Activated T-helper 17 cell treated with anti-CD3 and anti-CD28 coated beads, Interleukin-2, amount 50 U/mL, for 72 hours (primary cell): ENCODE results near the gene CDKAL1. TPM values are rescaled to one million over a fixed set of nuclear protein-coding genes. Genes with fewer than 3 reads are reported as not detected.

Experiments used
- ATAC-seq: fragments of 150-1000 bp; cut with Tn5 transposase; replicated peaks from 2 replicates; pipeline ENCODE4 v1.10.0; 2021; ENCODE audit warnings: mild to moderate bottlenecking, moderate library complexity
- H3K27ac Mint-ChIP-seq: one replicate; pipeline ENCODE4 v1.8.0; 2022; ENCODE audit warnings: mixed read lengths
- H3K27me3 Mint-ChIP-seq: one replicate; pipeline ENCODE4 v1.8.0; 2022; ENCODE audit warnings: mixed read lengths
- H3K36me3 Mint-ChIP-seq: one replicate; pipeline ENCODE4 v1.8.0; 2022; ENCODE audit warnings: low read depth, mild to moderate bottlenecking, mixed read lengths
- H3K4me1 Mint-ChIP-seq: one replicate; pipeline ENCODE4 v1.8.0; 2022; ENCODE audit warnings: mixed read lengths
- H3K4me3 Mint-ChIP-seq: one replicate; pipeline ENCODE4 v1.8.0; 2022; ENCODE audit warnings: mild to moderate bottlenecking, mixed read lengths
- H3K9me3 Mint-ChIP-seq: one replicate; pipeline ENCODE4 v1.8.0; 2022; ENCODE audit warnings: mixed read lengths
- total RNA-seq, 2 donors: library from RNA; stranded (reverse); gene quantifications; one replicate each; pipeline ENCODE4 v1.2.3, GENCODE V29; 2022

The CDKAL1 gene
- total RNA-seq, 2 donors from 2014 or later: 27.7 to 31.9 TPM

DNA sequence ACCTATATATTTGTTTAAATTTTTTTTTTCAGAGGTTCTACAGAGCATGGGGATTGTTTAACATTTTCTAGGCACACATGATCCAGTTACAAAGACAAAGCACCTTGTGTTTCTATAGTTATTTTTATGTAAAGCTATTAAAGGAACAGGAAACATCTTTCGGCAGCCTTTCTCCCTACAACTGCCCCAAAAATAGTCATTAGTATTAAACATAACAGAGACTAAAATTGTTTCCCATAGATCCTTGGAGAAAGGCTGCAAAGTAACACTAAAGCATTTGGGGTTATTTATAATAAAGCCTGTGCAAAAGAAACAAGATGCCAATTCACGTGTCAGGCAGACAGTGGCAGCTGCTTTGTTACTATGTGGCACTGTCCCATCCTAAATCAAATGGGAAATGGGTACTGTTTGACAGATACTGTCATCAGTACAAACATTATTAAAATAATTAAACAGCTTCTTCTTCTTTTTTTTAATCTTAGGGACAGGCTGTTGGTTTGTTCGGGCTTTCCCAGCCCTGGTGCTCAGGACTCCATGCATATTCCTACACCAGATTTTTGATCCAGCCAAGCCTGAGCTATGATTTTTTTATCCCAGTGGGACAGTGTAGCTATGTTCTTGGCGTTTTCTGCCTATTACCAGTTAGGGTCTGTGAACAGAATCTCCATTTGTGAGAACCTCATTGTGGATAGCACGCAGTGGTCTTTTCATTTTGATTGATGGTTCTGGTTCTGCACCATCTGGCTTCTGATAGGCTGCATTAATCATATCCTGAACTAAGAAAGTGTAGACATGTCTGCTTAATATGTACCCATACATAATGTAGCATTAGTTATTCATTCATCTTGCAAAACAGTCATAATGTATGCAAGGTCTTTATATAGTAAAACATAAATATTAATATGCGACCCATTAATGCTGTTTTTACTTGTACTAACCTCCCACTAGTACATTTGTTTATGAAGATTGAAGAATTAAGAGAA is 598.9 kb downstream of the CDKAL1 start:
- H3K9me3 Mint-ChIP-seq: no peaks in the 10 kb centered on the region
- H3K27ac Mint-ChIP-seq: no peak overlapping the region
- H3K4me1 Mint-ChIP-seq: no peaks in the 10 kb centered on the region
- H3K36me3 Mint-ChIP-seq: no peaks in the 10 kb centered on the region
- no peak overlapping the region for H3K4me3 Mint-ChIP-seq
- H3K27me3 Mint-ChIP-seq: no peaks in the 10 kb centered on the region
- no peak for ATAC-seq

DNA sequence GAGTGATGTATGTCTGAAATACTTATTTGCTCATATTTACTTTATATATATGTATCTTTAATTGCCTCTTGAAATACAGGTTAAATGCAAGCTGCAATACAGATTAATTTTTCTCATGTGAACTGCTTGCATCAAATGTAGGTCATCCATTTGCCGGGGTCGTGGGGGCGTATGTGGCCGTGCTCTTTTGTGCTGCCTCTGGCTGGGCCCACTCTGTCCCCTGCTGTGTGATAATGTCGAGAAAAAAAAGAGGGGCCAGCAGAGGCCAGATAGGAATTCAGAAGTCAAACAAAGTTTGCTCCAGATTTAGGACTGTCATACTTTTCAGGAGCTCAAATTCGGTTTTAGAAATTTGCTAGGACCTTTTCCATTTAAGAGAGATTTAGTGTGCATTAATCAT is 599.6 kb downstream of the CDKAL1 start:
- H3K27ac Mint-ChIP-seq: no peak overlapping the region
- no peaks in the 10 kb centered on the region for H3K9me3 Mint-ChIP-seq
- no peak for ATAC-seq
- H3K36me3 Mint-ChIP-seq: no peaks in the 10 kb centered on the region
- H3K27me3 Mint-ChIP-seq: no peaks in the 10 kb centered on the region
- no peaks in the 10 kb centered on the region for H3K4me1 Mint-ChIP-seq
- H3K4me3 Mint-ChIP-seq: no peak overlapping the region

DNA sequence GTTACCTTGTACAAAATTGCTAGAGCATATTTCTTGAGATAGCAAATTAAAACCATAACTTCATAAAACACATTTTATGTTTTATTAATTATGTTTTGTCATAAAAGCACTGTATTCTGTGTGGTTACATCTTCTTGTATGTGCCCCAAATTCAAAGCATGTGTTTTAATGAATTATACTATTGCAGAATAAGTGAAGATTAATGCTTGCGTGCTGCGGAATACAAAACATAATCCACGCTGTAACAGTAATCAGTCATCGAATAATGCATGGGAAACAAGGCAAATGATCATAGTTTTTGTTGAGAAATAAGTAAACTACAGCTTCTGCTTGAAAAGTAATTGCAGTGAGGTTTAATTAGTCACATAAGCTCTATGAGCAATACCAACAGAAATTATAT is 600.1 kb downstream of the CDKAL1 start:
- no peak overlapping the region for H3K4me3 Mint-ChIP-seq
- no peaks in the 10 kb centered on the region for H3K36me3 Mint-ChIP-seq
- no peaks in the 10 kb centered on the region for H3K9me3 Mint-ChIP-seq
- no peaks in the 10 kb centered on the region for H3K4me1 Mint-ChIP-seq
- H3K27ac Mint-ChIP-seq: no peak overlapping the region
- ATAC-seq: no peak
- no peaks in the 10 kb centered on the region for H3K27me3 Mint-ChIP-seq

DNA sequence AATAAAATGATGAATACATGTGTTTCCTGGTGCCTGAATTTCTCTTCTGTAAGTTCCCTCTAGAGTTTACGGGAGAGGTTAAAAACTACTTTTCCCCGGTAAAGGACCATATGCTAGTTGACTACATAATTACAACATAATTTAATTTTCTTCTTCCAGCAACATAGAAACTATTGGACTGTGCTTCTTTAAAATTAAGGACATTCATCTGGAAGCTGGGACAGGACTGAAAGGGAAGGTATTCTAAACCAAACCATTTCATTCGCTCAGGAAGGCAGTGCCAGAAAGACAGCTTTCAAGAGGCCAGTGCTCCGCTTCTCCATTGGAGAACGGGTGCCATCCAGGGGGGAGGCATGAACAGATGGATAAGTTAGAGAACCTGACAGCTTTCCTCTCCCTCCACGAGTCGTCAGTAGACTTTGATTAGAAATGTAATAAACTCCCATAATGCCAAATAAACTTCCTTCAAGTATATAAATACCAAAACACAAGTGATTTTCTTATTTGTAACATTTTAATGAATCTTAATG is 601.3 kb downstream of the CDKAL1 start:
- no peak for ATAC-seq
- peaks cover 2% of the 10 kb centered on the region for H3K36me3 Mint-ChIP-seq
- no peak overlapping the region for H3K4me3 Mint-ChIP-seq
- no peaks in the 10 kb centered on the region for H3K27me3 Mint-ChIP-seq
- H3K27ac Mint-ChIP-seq: no peak overlapping the region
- no peaks in the 10 kb centered on the region for H3K9me3 Mint-ChIP-seq
- H3K4me1 Mint-ChIP-seq: no peaks in the 10 kb centered on the region

DNA sequence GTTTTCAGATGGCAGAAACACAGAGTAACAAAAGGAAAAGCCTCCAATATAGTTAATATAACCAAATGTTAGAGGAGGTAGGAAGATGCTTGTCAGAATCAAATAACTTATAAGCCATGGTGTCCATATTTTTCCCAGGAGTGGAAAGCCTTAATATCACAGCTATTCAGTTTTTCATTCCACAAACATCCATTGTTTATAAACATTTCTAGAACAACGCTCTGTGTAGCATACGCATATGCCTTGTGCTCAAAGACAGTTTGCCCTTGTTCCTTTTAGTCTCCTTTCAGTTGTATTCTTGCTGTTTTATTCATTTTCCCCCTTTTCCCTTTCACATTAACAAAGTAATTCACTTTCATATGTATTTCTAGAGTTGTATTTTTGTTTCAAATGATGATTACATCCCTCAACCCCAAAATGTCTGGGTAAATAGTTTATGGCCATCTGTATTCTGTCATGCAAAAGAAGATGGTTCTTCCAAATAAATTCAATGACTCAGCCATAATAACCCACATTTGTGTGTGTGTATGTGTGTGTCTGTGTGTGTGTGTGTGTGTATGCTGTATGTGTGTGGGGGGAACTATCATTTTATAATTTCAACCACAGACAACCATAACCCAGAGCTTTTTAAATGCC is 603.6 kb downstream of the CDKAL1 start:
- no peaks in the 10 kb centered on the region for H3K27me3 Mint-ChIP-seq
- no peak for ATAC-seq
- no peaks in the 10 kb centered on the region for H3K4me1 Mint-ChIP-seq
- no peak overlapping the region for H3K4me3 Mint-ChIP-seq
- no peaks in the 10 kb centered on the region for H3K9me3 Mint-ChIP-seq
- peaks cover 6% of the 10 kb centered on the region for H3K36me3 Mint-ChIP-seq
- H3K27ac Mint-ChIP-seq: no peak overlapping the region

DNA sequence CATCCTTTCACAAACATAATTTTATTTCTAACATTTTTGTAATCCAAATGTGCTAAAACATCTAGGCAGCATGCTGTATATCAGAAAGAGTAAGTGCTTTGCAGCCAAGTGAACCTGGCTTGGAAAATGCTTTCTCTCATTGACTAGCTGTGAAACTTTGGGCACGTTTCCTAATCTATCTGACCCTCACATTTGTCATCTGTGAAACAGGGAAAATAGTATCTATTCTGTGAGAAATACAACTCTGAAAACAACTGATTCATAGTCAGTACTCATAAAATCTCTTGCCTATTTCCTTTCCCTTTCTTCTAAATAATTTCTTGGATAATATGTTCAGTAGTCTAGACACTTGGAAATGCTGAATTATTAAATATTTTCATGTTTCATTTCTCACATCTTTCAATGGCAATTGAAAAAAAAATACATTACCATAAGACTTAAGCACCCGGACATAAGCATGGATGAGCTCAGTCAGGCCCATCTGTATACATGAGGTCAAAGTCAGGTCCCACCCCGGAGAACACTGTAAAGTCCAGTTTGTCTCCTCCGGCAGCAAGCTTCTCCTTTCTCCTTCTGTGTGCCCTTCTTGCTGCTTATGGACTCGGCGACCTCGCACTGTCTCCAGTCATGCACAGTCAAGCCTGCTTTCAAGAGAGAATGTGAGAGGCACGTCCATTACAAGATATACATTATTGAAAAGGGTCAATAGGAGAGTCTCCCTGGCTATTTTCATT is 604.2 kb downstream of the CDKAL1 start:
- H3K4me3 Mint-ChIP-seq: no peak overlapping the region
- H3K36me3 Mint-ChIP-seq: peaks cover 6% of the 10 kb centered on the region
- H3K27me3 Mint-ChIP-seq: no peaks in the 10 kb centered on the region
- no peaks in the 10 kb centered on the region for H3K4me1 Mint-ChIP-seq
- H3K9me3 Mint-ChIP-seq: no peaks in the 10 kb centered on the region
- H3K27ac Mint-ChIP-seq: no peak overlapping the region
- ATAC-seq: no peak

DNA sequence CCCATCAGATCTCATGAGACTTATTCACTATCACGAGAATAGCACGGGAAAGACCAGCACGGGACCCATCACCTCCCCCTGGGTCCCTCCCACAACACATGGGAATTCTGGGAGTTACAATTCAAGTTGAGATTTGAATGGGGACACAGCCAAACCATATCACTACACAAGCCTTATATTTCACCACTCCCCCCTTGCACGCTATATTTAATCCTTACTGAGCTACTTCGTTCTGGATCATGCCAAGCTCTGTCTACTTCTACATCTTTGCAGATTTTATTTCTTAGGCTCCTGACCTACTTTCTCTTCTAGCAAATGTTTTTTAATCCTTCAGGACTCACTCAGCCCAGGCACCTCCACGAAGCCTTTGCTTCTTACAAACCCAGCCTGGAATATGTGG is 606.7 kb downstream of the CDKAL1 start:
- H3K36me3 Mint-ChIP-seq: peaks cover 6% of the 10 kb centered on the region
- no peaks in the 10 kb centered on the region for H3K27me3 Mint-ChIP-seq
- H3K27ac Mint-ChIP-seq: no peak overlapping the region
- no peaks in the 10 kb centered on the region for H3K4me1 Mint-ChIP-seq
- no peak overlapping the region for H3K4me3 Mint-ChIP-seq
- no peak for ATAC-seq
- H3K9me3 Mint-ChIP-seq: no peaks in the 10 kb centered on the region

DNA sequence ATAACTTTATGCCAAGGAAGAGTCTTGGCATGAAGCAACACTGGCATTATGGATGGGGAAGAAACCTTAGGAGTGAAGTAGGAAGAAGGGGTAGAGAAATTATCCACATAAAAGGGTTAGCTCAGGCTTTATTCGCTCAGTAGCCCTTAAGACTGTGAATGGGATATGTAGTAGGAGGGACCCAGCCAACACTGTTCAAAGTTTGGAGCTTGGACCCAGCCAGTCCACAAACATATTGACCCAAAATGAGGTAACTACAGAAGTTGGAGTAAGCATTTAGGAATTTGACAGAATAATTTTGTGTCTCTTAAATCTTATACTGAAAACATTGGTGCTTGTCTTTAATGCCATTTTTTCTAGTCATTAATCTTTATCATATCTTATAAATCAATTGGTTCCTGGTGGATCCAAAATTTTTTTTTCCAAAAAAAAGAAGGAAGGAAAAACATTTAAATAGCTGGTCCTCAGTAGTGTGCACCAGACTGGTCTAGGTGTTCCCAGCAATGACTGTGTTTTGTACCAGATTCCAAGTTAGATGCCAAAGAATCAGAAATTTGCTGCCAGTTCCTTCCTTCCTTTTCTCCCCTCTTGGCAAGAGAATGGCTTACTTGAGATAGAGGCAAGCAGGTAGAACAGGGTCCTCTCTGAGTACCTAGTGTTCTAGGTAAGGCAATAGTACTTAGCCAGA is 607.5 kb downstream of the CDKAL1 start:
- H3K36me3 Mint-ChIP-seq: peaks cover 6% of the 10 kb centered on the region
- no peak for ATAC-seq
- H3K4me1 Mint-ChIP-seq: no peaks in the 10 kb centered on the region
- H3K27ac Mint-ChIP-seq: no peak overlapping the region
- no peak overlapping the region for H3K4me3 Mint-ChIP-seq
- H3K9me3 Mint-ChIP-seq: no peaks in the 10 kb centered on the region
- no peaks in the 10 kb centered on the region for H3K27me3 Mint-ChIP-seq

DNA sequence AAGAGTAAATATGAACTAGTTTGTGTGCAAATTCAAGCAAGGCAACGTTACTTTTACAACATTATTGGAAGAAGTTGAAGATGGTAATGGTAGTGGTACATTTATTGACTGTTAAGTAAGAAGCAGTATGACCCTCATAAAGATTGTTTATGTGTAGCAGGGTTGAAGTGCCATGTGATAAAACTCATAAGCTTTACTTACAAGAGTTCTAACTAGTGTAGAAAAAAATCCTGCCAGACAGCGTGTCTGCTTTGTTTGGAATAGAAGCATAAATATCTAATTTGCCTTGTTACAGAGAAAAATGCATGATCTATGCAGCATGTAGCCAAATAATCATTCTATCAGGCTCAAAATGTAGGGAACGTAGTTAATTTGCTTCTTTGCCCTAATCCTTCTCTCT is 608.5 kb downstream of the CDKAL1 start:
- H3K27ac Mint-ChIP-seq: no peak overlapping the region
- no peak overlapping the region for H3K4me3 Mint-ChIP-seq
- H3K4me1 Mint-ChIP-seq: no peaks in the 10 kb centered on the region
- no peaks in the 10 kb centered on the region for H3K9me3 Mint-ChIP-seq
- no peaks in the 10 kb centered on the region for H3K27me3 Mint-ChIP-seq
- ATAC-seq: no peak
- peaks cover 6% of the 10 kb centered on the region for H3K36me3 Mint-ChIP-seq

DNA sequence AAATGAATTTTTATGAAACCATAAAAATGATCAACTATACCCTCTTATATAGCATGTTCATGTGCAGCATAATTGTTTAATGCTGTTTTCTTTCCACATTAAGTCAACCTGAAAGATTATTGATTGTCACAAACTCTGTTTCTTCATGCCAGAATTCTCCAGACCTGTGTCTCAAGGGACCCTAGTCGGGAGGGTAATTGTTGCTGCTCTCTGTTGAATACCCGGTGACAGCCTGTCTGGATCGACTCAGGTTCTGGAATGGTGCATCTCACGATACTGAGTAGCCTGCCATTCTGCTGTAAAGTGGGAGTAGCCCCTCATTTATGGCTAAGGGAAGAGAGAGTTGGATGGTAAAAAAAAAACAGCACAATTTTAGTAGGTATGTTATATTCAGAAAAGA is 609.4 kb downstream of the CDKAL1 start:
- Mint-ChIP-seq H3K36me3 (peaks cover 6% of the 10 kb centered on the region), H3K4me1 (no peaks in the 10 kb centered on the region), H3K4me3 (no peak overlapping the region), H3K27me3 (no peaks in the 10 kb centered on the region), H3K9me3 (no peaks in the 10 kb centered on the region), H3K27ac (no peak overlapping the region)
- no peak for ATAC-seq

DNA sequence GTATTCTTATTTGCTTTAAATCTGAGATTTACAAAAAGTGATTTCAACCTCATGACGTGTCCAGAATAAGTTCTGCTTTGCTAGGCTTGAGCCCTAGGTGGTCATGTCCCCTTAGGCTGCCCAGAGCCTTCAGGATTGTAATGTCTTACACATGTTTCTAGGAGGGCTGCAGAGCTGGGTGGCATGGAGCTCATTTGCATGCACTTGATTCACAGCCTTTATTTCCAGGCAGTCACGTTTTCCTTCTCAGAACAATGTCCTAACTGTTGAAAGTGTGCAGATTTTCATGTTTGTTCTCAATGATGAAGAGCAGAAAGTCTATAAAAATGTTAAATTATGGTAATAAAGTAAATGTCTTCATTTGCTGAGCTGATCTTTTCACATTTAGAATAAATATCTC is 610.7 kb downstream of the CDKAL1 start:
- ATAC-seq: no peak
- Mint-ChIP-seq H3K4me3 (no peak overlapping the region), H3K4me1 (no peaks in the 10 kb centered on the region), H3K27me3 (no peaks in the 10 kb centered on the region), H3K9me3 (no peaks in the 10 kb centered on the region), H3K27ac (no peak overlapping the region), H3K36me3 (peaks cover 6% of the 10 kb centered on the region)

DNA sequence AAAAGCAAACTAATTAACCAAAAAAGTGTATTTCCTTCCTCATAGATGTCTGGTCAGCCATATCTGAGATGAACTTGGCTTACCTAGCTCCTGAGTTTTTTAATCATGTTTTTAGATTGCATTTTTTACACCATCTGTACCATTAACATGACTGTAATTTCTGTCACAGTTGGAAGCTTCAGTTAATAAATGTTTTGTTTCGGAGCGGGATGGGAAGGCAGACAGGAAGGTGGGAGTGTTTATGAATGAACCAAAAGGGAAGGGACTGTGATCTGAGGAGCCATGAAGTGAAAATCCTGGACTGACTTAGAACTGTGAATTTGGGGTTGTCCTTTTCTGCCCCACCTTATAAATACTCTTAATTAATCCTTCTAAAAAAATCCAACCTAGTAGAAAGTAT is 613.7 kb downstream of the CDKAL1 start:
- H3K9me3 Mint-ChIP-seq: no peaks in the 10 kb centered on the region
- ATAC-seq: no peak
- no peaks in the 10 kb centered on the region for H3K27me3 Mint-ChIP-seq

DNA sequence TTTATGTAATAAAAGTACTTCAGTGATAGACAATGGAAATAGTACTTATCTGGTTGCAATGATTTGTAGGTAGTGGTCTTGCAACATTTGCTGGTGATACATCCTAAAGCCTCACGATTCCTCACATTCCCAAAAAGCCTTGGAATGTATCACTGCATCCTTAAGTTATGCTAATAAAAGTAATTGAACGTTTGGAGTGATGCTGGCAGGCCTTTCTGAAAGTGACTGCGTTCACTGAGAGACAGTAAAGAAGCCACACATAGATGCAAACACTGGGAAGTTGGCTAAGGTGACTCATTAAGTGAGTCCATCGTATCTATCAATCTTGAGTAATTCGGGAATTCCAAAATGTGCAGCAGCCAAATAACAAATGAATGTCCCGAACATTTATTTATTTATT is 615.2 kb downstream of the CDKAL1 start:
- no peaks in the 10 kb centered on the region for H3K36me3 Mint-ChIP-seq
- H3K27me3 Mint-ChIP-seq: no peaks in the 10 kb centered on the region
- no peak overlapping the region for H3K4me3 Mint-ChIP-seq
- no peak for ATAC-seq
- H3K9me3 Mint-ChIP-seq: no peaks in the 10 kb centered on the region
- H3K27ac Mint-ChIP-seq: no peak overlapping the region
- no peaks in the 10 kb centered on the region for H3K4me1 Mint-ChIP-seq

More for the DNA sequence above, 613.7 kb downstream of the CDKAL1 start:
- Mint-ChIP-seq H3K27ac (peak overlapping the region; percentile 52), H3K4me3 (no peak overlapping the region), H3K36me3 (no peaks in the 10 kb centered on the region), H3K4me1 (no peaks in the 10 kb centered on the region)

DNA sequence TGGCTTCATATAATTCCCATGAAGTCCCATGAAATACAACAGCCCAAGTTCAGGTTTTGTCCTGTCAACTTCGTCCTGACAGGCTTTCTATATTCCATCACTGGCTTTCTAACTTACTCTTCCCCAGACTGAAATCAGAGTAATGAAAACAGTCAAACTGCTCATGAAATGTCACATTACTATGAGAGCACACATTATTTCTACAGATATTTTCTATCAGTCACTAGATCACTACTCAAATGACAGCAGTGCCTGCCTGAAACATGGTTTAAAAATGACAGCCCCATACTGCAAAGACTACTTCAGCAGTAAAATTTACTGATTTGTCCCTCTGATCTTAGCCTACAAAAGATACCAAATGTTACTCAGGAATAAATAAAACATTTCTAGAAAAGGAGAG is 616.4 kb downstream of the CDKAL1 start:
- ATAC-seq: no peak
- no peaks in the 10 kb centered on the region for H3K9me3 Mint-ChIP-seq
- no peaks in the 10 kb centered on the region for H3K36me3 Mint-ChIP-seq
- no peaks in the 10 kb centered on the region for H3K27me3 Mint-ChIP-seq
- H3K4me1 Mint-ChIP-seq: no peaks in the 10 kb centered on the region
- H3K27ac Mint-ChIP-seq: no peak overlapping the region
- no peak overlapping the region for H3K4me3 Mint-ChIP-seq
